Activated CD4-positive, alpha-beta T cell treated with anti-CD3 and anti-CD28 coated beads, Interleukin-2, amount 50 U/mL, for 1 hour (primary cell): ENCODE measurements around the gene BMAL2.

ENCODE experiments used
- DNase-seq: peaks from one replicate; pipeline ENCODE4 v3.0.0-alpha.2; 2020

Gene BMAL2

DNA sequence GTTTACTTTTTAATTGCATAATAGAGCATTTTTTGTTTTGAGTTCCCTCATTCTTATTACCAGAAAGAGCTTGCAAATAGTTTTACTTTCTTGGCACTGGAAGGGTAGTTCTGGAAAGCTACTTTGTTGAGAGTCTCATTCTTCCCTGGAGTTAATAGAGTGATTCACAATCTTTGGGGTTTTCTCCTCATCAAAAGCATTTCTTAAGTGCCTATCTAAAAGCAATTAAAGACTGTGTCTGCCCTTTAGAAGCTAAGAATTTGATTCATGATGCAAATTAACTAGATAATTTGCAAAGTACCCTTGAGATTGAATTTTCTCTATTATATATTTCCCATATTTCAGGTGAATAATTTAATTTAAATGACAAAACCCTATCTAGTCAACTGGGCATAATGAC is 8.1 kb upstream of the BMAL2 start:
- DNase-seq: no peak

GRCh38 chr12:27330846-27331245 is 1.8 kb upstream of the BMAL2 start:
- DNase-seq: no peak

DNA sequence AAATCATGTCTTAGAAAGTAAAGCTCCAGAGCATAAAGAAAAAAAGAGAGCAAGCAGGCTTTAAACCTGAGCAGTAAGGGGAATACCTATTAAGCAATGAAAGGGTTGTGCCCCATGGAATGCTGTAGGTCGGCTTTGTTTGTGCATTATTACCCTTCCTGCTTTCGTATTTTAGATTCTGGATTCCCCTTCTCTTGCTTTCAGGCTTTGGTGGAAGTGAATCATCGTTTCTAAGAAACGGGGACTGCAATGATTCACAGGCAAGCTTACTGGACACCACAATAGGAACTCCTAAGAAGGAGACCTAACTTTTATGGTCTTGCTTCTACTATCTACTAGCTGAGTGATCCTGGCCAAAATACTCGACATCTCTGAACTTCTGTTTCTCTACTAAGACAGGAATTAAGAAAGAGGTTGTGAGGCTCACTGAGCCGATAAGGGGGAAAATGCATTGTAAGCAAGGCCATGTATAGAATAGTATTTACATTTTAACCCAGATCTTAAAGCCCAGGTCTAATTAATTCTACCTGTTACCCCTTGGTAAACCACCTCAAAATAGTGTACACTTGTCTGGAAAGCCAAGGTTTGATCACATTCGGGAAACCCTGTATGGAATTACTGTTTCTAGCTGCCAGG is 1.2 kb upstream of the BMAL2 start:
- no peak for DNase-seq

DNA sequence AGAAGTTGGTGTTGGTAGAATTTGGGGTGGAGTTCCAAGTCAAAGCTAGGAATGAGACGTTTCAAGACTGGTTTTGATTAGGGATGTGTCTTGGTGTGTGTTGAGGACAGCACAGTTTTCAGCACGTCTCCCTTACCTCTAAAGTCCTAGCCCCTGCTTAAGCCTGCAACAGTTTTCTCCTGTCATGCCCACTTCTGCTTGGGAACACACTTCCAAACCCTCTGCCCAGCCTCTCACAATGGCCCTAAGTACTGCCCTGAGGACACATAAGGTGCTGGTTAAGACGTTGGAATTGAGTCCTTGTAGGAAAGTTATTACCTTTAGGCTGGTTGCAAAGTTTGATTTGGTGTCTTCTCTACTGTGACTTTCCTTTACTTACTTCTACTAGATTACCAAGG is 710 bp upstream of the BMAL2 start:
- no peak for DNase-seq

DNA sequence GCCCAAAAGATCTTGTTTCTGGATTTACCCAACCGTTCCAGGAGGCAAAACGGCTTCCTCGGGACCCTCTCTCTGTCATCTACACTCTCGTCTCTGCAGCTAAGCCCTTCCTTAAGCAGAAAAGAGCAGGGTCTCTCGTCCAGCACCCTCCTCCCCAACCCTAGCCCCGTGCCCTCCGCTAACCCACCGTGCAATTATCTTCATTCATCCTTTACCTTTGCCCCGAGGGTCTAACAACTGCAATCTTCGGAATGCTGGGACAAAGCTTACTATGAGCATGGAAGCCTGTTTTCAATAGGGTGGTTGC is 276 bp upstream of the BMAL2 start:
- DNase-seq: no peak

- peak; percentile 3 for DNase-seq
Measured at GRCh38 chr12:27333403-27334009, 870 bp downstream of the BMAL2 start.

- DNase-seq: no peak
Measured at GRCh38 chr12:27334042-27334720, 1.5 kb downstream of the BMAL2 start.

DNA sequence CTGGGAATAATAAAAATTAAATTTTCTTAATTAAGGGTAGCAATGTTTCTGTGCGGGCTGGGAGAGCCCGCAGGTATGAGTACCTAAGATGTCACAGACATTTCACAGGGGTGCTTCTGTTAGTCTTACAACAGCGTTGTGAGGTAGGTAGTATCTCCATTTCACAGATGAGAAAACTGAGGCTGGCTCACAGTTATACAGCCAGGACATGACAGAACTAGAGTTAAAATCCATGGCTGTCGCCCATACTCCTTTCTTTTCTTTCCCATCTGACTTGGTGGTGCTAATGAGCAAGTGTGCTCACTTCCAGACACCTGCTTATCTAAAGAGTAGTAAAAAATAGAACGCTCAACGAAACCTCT is 2.1 kb downstream of the BMAL2 start:
- no peak for DNase-seq

DNA sequence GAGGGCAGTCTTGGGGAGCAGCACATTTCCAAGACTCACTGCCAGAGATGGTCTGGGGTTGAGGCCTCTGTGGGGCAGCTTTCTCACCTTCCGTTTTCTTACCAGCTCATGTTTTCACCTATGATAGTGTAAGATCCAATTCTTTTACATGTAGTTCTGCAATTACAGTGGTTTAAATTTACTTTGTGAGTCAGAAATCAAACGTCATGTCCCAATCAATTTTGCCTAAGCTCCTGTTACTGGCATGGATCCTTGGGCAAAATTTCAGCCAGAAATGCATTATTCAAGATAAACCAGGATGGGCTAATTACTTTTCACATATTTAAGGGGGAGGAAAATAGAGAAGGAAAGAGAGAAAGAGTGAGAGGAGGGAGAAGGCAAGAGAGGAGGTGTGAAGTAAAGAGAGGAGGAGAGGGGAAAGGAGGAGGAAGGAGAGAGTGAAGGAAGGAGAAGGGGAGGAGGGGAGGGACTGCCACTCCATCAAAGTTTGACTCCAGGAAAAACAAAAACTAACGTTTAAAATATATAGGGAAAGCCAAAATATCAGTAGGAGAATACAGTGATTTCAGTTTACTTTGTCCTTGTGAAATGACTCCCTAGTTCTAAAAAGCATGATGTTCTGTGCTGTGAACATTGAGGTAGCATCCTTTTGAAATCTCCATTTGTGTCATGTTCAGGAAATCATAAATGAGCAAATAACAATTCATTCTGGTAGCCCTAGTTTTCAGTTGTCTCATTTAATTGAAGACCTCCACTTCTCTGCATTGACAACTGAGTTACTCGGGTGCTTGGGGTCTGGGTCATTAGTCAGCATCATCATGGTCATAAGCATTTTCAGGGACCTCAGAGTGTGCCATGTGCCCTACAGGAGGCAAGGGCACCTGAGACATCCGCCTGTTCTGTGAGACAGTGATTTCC is 3.0 kb downstream of the BMAL2 start:
- DNase-seq: no peak

DNA sequence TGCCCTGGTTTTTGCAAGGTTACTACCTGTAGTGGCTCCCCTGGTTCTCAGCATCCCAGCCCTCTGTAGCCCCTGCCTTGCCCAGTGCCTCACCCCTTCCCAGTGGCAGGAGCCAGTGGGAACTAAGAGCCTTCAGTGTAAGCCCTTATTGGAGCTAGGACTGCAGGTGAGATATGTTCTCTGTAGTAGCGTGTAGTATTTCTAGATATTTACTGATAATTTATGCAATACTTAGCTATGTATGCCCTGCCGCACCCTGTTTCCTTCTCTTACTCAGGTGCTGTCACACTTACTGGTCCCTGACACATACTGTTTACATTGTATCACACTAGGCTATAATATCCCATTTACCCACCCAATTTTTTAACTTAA is 3.6 kb downstream of the BMAL2 start:
- DNase-seq: no peak

DNA sequence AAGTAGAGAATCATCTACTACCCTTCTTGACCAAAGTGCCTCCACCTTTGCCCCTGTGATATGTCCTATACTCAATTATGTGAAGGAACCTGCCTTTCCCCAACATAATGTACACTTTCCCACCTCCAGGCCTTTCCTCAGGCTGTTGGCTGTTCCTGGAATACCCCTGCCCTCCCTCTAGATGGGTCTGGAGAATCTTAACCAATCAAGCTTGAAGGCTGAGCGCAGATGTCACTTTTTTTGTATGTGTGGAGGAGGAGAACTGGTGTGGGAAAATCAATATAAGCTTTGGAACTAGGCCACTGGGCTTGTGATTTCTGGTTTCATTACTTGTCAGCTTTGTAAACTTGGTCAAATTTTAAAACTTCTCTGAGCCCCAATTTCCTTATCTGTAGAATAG is 4.7 kb downstream of the BMAL2 start:
- DNase-seq: no peak

- DNase-seq: no peak
Measured at GRCh38 chr12:27338473-27338872, 5.8 kb downstream of the BMAL2 start.

DNA sequence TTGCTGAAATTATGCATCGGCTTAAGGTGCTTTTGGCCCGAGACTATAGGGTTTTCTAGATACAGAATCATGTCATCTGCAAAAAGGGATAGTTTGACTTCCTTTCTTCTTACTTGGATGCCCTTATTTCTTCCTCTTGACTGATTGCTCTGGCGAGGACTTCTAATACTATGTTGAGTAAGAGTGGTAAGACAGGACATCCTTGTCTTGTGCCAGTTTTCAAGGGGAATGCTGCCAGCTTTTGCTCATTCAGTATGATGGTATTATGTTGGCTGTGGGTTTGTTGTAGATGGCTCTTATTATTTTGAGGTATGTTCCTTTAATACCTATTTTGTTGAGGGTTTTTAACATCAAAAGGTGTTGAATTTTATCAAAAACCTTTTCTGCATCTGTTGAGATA is 8.3 kb downstream of the BMAL2 start:
- DNase-seq: no peak

GRCh38 chr12:27342536-27342935 is 9.9 kb downstream of the BMAL2 start:
- no peak for DNase-seq

- DNase-seq: no peak
Measured at GRCh38 chr12:27343255-27344000, 10.8 kb downstream of the BMAL2 start.

DNA sequence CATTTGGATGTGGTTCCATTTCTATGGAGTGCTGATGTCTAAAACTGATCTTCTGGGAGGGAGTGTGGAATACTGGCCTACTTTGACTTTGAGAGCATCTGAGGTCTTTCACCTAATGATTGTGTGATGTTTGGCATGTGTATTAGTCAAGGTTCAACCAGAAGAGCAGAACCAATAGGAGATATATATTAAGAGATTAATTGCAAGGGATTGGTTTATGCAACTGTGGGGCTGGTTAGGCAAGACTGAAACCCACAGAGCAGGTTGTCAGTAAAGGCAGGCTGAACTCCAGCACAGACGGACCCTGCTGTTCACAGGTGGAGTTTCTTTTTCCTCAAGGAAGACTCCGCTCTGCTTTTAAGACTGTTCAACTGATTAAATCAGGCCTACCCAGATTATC is 11.6 kb downstream of the BMAL2 start:
- no peak for DNase-seq

DNA sequence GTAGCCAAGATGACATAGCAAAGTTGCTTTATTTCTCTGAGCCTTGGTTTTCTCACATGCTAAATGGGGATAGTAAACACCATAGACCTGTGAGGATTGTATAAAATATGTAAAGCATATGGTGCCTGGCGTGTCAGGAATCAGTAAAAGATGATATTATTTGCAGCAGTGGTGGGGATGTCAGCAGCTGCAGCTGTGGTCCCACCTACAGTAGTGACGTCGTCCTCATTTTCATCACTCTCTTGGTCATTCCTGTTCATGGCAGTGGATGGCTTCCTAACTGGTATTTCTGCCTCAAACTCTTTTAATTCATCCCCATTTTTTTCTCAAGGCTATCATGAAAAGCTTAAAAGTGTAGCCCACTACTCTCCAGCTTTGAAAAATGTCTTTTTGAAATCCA is 12.1 kb downstream of the BMAL2 start:
- DNase-seq: no peak

DNA sequence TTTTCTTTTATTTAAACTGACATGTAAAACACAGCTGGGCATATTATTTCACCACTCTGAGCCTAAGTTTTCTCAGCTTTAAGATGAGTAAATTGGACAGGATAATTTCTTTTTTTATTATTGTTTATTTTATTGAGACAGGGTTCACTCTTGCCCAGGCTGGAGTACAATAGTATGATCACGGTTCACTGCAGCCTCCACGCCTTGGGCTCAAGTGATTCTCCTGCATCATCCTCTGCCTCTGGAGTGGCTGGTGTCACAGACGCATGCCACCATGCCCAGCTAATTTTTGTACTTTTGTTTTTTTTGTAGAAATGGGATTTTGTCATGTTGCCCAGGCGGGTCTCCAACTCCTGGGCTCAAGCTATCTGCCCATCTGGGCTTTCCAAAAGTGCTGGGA is 12.7 kb downstream of the BMAL2 start:
- no peak for DNase-seq

DNA sequence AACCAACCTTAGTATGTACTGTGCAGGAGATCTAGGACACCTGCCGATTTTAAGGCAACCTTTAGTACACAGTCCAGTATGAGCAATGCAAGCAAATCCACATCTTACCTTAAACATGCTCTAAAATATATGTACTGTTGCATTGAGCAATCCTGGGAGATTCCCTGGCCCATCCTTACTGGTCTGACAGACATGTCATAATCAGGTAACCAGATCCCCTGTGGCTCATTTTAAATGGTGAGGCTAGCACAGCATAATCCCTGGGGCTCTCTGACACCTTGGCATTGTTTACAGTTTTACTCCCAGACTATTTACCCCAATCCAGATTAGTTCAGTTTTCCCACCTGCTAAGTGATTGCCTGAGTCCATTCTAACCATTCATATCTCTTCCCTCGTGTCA is 15.1 kb downstream of the BMAL2 start:
- no peak for DNase-seq

- no peak for DNase-seq
Measured at GRCh38 chr12:27351476-27351875, 18.8 kb downstream of the BMAL2 start.

DNA sequence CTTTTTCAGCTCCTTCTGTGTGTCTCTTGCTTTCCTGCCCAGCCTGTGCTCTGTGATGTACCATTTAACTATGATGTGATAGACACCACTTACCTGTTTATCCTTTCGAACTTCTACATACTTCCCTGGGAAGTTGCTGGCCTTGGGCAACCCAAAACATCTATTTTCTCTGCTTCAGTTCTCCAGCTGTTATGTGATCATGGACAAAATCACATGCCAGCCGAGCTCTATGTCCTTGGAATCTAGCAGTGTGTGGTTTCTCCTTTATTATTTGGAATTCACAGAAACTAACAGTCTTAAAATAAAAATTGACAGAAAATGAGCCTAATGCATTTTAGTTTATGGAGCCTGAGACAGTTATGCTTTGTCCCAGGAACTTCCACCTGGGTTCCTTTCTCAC is 22.9 kb downstream of the BMAL2 start:
- DNase-seq: no peak

- no peak for DNase-seq
Measured at GRCh38 chr12:27355979-27356378, 23.3 kb downstream of the BMAL2 start.
